Brain microvascular endothelial cell (primary cell): Measurements from ENCODE around the gene CNIH3.
A peak's percentile ranks its signal among the peaks of the same experiment; 100 is the strongest.

Experiments
- DNase-seq: peaks from one replicate; pipeline ENCODE4 v3.0.0-alpha.2; 2020
- H3K27ac ChIP-seq: fragments of 250-450 bp; sonication (Bioruptor Pico); 2 replicates; pipeline ENCODE4 v1.5.1; 2020; ENCODE audit warnings: mild to moderate bottlenecking, moderate library complexity
- H3K27me3 ChIP-seq: fragments of 250-450 bp; sonication (Bioruptor Pico); replicated peaks from 2 replicates; pipeline ENCODE4 v1.5.1; 2020; ENCODE audit warnings: mild to moderate bottlenecking
- H3K36me3 ChIP-seq: fragments of 250-450 bp; sonication (Bioruptor Pico); replicated peaks from 2 replicates; pipeline ENCODE4 v1.5.1; 2020; ENCODE audit warnings: mild to moderate bottlenecking
- H3K4me3 ChIP-seq: 2 replicates; pipeline ENCODE4 v1.5.1; 2011; ENCODE audit warnings: low read depth, mild to moderate bottlenecking, control low read depth, low read length, moderate library complexity
- in situ Hi-C: cut with HindIII; loops from 2 replicates; pipeline ENCODE4 v1.10.0; 2017; ENCODE audit warnings: low sequenced_read_pairs, low pct_ligation_motif_present
- TF ChIP-seq, protein P1 (sequence below): IDR thresholded peaks from 2 replicates; pipeline ENCODE4 v1.5.1; 2011; ENCODE audit warnings: low read depth, mild to moderate bottlenecking, moderate library complexity, low read length, control low read depth, inconsistent platforms; ENCODE audit errors: missing control alignments

Gene CNIH3

DNA sequence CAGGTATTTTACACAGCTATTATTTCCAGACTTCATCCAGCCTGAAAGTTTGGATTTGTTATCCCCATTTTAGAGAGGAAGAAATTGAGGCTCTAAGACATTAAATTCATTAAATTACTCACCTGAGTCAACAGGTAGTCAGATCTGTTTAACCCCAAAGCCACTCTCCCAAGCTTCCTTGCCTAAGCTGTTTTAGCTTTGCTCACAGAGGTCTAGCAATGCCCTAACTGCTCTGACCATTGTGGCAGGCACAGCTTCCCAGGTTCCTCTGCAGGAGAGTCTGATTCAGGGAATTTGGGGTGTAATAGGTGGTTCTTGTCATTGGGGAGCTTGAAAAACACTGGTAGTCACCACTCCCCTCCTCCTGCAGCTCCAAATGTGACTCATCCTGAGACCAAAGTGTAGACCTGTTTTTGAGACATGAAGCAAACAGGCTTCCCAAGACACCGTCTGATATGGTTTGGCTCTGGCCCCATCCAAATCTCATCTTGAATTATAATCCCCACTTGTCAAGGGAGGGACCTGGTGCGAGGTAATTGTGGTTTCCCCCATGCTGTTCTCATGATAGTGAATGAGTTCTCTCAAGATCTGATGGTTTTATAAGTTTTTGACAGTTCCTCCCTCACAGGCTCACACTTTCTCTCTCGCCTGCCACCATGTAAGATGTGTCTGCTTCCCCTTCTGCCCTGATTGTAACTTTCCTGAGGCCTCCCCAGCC, 170.6 kb downstream of the CNIH3 start:
- Histone ChIP-seq H3K4me3 (no peak overlapping the region), H3K27ac (no peak overlapping the region), H3K36me3 (no peaks in the 10 kb centered on the region), H3K27me3 (no peaks in the 10 kb centered on the region)
- in situ Hi-C loops: no loop called here
- peak; percentile 3 for DNase-seq
- TF ChIP-seq, protein P1, sequence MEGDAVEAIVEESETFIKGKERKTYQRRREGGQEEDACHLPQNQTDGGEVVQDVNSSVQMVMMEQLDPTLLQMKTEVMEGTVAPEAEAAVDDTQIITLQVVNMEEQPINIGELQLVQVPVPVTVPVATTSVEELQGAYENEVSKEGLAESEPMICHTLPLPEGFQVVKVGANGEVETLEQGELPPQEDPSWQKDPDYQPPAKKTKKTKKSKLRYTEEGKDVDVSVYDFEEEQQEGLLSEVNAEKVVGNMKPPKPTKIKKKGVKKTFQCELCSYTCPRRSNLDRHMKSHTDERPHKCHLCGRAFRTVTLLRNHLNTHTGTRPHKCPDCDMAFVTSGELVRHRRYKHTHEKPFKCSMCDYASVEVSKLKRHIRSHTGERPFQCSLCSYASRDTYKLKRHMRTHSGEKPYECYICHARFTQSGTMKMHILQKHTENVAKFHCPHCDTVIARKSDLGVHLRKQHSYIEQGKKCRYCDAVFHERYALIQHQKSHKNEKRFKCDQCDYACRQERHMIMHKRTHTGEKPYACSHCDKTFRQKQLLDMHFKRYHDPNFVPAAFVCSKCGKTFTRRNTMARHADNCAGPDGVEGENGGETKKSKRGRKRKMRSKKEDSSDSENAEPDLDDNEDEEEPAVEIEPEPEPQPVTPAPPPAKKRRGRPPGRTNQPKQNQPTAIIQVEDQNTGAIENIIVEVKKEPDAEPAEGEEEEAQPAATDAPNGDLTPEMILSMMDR: no peak

DNA sequence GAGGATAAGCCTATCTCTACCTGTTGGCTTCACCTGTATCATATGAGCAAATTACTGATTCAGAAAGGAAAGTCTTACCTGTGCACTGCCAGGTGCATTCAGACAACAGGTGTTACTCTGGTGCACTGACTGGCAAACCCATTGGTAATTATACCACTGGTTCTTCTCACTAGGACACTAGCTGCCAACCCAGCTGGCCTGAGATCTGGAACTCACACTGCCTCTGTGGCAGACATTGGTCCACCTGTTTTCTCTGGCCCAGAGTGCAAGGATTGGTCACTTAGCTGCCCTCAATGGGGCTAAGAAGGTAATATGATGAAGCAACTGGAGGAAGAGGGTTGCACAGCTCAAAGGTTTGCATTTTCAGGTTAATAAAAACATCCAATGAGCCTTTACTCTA, 173.2 kb downstream of the CNIH3 start:
- no peaks in the 10 kb centered on the region for H3K27me3 ChIP-seq
- in situ Hi-C loops: no loop called here
- TF ChIP-seq, protein P1: no peak
- no peak for DNase-seq
- H3K4me3 ChIP-seq: no peak overlapping the region
- H3K27ac ChIP-seq: no peak overlapping the region
- no peaks in the 10 kb centered on the region for H3K36me3 ChIP-seq
